DND-41 (cell line): ENCODE measurements around the gene ART3.
A peak's percentile ranks its signal among the peaks of the same experiment; 100 is the strongest.

Experiments used
- CTCF ChIP-seq: IDR thresholded peaks from 2 replicates; pipeline ENCODE4 v1.5.1; 2012; ENCODE audit warnings: borderline replicate concordance, low read length, moderate library complexity, mild to moderate bottlenecking; ENCODE audit not compliant: poor library complexity, severe bottlenecking; ENCODE audit errors: extremely low read depth
- EZH2 ChIP-seq: IDR thresholded peaks from 3 replicates; pipeline ENCODE4 v1.6.1; 2012; ENCODE audit warnings: borderline replicate concordance, low read depth, mild to moderate bottlenecking, moderate library complexity, low read length, inconsistent platforms; ENCODE audit not compliant: severe bottlenecking

- TF ChIP-seq EZH2 (no peak), CTCF (peak; percentile 9)
These were observed 34.1 kb downstream of the ART3 start for GRCh38 chr4:76108467-76109181.
